ENCODE data around the gene KRTAP10-8.

The KRTAP10-8 gene

GRCh38 chr21:44653123-44653522, 41.2 kb downstream of the KRTAP10-8 start (continued):
- TF ChIP-seq TSHZ2 (CRISPR knock-in tag; IDR thresholded peaks at IDR 0.05) = no peak
- TF ChIP-seq ARNTL (CRISPR knock-in tag; IDR thresholded peaks at IDR 0.05; ENCODE audit: borderline replicate concordance, low read depth) = no peak
- TF ChIP-seq OSR1 (CRISPR knock-in tag; IDR thresholded peaks at IDR 0.05) = no peak
- no peak for TF ChIP-seq ESRRG (CRISPR knock-in tag; IDR thresholded peaks at IDR 0.05)
- TF ChIP-seq ZNF8 (CRISPR knock-in tag; IDR thresholded peaks at IDR 0.05) = no peak
- TF ChIP-seq ZC3H10 (CRISPR knock-in tag; IDR thresholded peaks at IDR 0.05) = no peak
- no peak for TF ChIP-seq PATZ1 (CRISPR knock-in tag; IDR thresholded peaks at IDR 0.05; ENCODE audit: borderline replicate concordance)
- no peak for TF ChIP-seq SNAI2 (CRISPR knock-in tag; IDR thresholded peaks at IDR 0.05)
- no peak for TF ChIP-seq RARB (CRISPR knock-in tag; IDR thresholded peaks at IDR 0.05)
- TF ChIP-seq CSDC2 (CRISPR knock-in tag; IDR thresholded peaks at IDR 0.05) = no peak
- no peak for TF ChIP-seq CREB5 (CRISPR knock-in tag; IDR thresholded peaks at IDR 0.05; ENCODE audit: low read depth)
- no peak for TF ChIP-seq ZFP3 (CRISPR knock-in tag; IDR thresholded peaks at IDR 0.05)
- no peak for TF ChIP-seq ISL1 (CRISPR knock-in tag; IDR thresholded peaks at IDR 0.05)

GRCh38 chr21:44653656-44654575, 42.0 kb downstream of the KRTAP10-8 start:
- TF ChIP-seq PATZ1 (CRISPR knock-in tag; IDR thresholded peaks at IDR 0.05; ENCODE audit: borderline replicate concordance) (no peak), CSDC2 (CRISPR knock-in tag; IDR thresholded peaks at IDR 0.05) (no peak), BACH2 (CRISPR knock-in tag; IDR thresholded peaks at IDR 0.05; ENCODE audit: borderline replicate concordance) (no peak), PPARA (CRISPR knock-in tag; IDR thresholded peaks at IDR 0.05; ENCODE audit: borderline replicate concordance) (no peak), CSRNP3 (CRISPR knock-in tag; IDR thresholded peaks at IDR 0.05) (no peak), TSHZ2 (CRISPR knock-in tag; IDR thresholded peaks at IDR 0.05) (no peak), ARNTL (CRISPR knock-in tag; IDR thresholded peaks at IDR 0.05; ENCODE audit: borderline replicate concordance, low read depth) (no peak), POU6F1 (CRISPR knock-in tag; IDR thresholded peaks at IDR 0.05; ENCODE audit: borderline replicate concordance, low read depth) (no peak), ZC3H10 (CRISPR knock-in tag; IDR thresholded peaks at IDR 0.05) (no peak), ZFP30 (CRISPR knock-in tag; IDR thresholded peaks at IDR 0.05) (no peak), TCF4 (CRISPR knock-in tag; IDR thresholded peaks at IDR 0.05; ENCODE audit: borderline replicate concordance) (no peak), ESRRG (CRISPR knock-in tag; IDR thresholded peaks at IDR 0.05) (no peak), SNAI2 (CRISPR knock-in tag; IDR thresholded peaks at IDR 0.05) (no peak), ISL1 (CRISPR knock-in tag; IDR thresholded peaks at IDR 0.05) (no peak), ZNF565 (CRISPR knock-in tag; conservative IDR thresholded peaks at IDR 0.05; ENCODE audit: low read depth) (no peak)
- no peak for ATAC-seq

Measured in SK-N-SH treated with all-trans-retinoic acid at 6 μM for 48 hours (cell line).